Activated T-cell treated with anti-CD3 and anti-CD28 coated beads, Interleukin-2, amount 50 U/mL, for 4 hours (primary cell): ENCODE measurements around the gene ZNF614. TPM values are rescaled to one million over a fixed set of nuclear protein-coding genes. Genes with fewer than 3 reads are reported as not detected.
"Not testable (repeated sequence)": the region's sequence is repeated elsewhere in the genome, so short reads cannot be mapped to it uniquely, and the experiment has no call there.

ENCODE experiments used
- ATAC-seq, 2 donors: fragments of 200-7000 bp; cut with Tn5 transposase; one replicate each; pipeline ENCODE4 v1.10.0; 2021
- DNase-seq: peaks from one replicate; pipeline ENCODE4 v3.0.0-alpha.2; 2020
- H3K27me3 Mint-ChIP-seq: one replicate; pipeline ENCODE4 v1.8.0; 2021; ENCODE audit warnings: low read depth, mixed read lengths
- H3K36me3 Mint-ChIP-seq: one replicate; pipeline ENCODE4 v1.8.0; 2022; ENCODE audit warnings: mixed read lengths; ENCODE audit not compliant: insufficient read depth
- H3K4me1 Mint-ChIP-seq: one replicate; pipeline ENCODE4 v1.8.0; 2021; ENCODE audit warnings: low read depth, mixed read lengths
- H3K4me3 Mint-ChIP-seq: one replicate; pipeline ENCODE4 v1.8.0; 2021; ENCODE audit warnings: mild to moderate bottlenecking, moderate library complexity, mixed read lengths
- H3K9me3 Mint-ChIP-seq: one replicate; pipeline ENCODE4 v1.8.0; 2021; ENCODE audit warnings: mixed read lengths
- total RNA-seq, 3 donors: library from RNA; stranded (reverse); gene quantifications; one replicate each; pipeline ENCODE4 v1.2.1, GENCODE V29; 2021

Gene ZNF614
- total RNA-seq, 3 donors from 2014 or later, result 10.5 to 12.3 (median 11.2) TPM

DNA sequence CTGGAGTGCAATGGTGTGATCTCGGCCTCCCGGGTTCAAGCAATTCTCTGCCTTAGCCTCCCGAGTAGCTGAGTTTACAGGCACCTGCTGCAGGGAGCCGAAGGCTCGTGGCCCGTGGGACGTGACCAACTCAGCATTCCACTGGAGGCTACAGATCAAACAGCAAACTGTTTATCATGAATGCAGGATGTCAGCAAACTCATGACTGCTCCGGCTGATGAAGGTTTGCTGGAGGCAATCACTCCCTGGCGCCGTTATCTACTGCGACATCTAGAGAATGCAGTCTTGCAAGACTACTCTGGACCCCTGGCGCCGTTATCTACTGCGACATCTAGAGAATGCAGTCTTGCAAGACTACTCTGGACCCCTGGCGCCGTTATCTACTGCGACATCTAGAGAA is 52.4 kb downstream of the ZNF614 start:
- DNase-seq, H3K27me3 Mint-ChIP-seq: not testable (repeated sequence)

DNA sequence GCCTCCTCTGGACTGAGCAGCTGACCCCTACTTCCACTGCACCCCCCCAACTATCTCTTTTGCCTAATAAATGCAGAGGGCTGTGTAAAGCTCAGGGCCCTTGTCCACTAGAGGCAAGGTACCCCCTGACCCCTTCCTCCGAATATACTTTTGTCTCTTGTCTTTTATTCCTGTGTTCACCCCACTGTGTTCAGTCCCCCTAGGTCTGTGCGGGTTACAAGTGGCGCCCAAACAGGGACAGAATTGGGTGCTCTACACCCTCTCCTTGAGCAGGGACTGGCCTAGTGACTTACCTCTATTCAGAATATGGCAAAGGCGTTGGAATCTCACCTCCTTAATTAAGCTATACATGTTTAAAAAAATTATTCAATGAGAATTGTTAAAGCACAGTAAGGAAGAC is 56.6 kb downstream of the ZNF614 start:
- Mint-ChIP-seq H3K4me1 (no peaks in the 10 kb centered on the region), H3K36me3 (peaks cover 78% of the 10 kb centered on the region), H3K9me3 (peaks cover 53% of the 10 kb centered on the region), H3K4me3 (no peak overlapping the region), H3K27me3 (no peaks in the 10 kb centered on the region)
- ATAC-seq (no peak), DNase-seq (no peak)

More for the DNA sequence above, 52.4 kb downstream of the ZNF614 start:
- H3K4me3 Mint-ChIP-seq, ATAC-seq, H3K4me1 Mint-ChIP-seq: not testable (repeated sequence)
- Mint-ChIP-seq H3K9me3 (peaks cover 68% of the 10 kb centered on the region), H3K36me3 (peaks cover 79% of the 10 kb centered on the region)

DNA sequence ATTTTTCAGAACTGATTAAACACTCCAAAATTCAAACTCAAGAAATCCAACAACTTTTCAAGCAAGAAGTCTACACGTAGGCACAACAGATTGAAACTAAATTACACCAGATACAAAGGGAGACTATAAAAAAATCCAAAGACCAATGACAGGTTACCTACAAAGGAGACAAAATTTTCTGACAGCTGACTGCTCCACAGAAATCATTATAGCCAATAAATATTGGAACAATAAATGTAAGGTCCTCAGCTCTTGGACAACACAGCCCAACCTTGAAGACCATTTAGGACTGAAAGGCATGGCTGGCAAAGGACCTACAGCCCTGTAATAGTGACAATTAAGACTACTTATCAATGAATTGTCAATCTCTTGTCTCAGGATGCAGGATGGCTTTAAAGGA is 57.5 kb downstream of the ZNF614 start:
- Mint-ChIP-seq H3K27me3 (no peaks in the 10 kb centered on the region), H3K9me3 (peaks cover 50% of the 10 kb centered on the region), H3K36me3 (peaks cover 76% of the 10 kb centered on the region), H3K4me1 (no peaks in the 10 kb centered on the region), H3K4me3 (no peak overlapping the region)
- no peak for DNase-seq
- ATAC-seq, result no peak

DNA sequence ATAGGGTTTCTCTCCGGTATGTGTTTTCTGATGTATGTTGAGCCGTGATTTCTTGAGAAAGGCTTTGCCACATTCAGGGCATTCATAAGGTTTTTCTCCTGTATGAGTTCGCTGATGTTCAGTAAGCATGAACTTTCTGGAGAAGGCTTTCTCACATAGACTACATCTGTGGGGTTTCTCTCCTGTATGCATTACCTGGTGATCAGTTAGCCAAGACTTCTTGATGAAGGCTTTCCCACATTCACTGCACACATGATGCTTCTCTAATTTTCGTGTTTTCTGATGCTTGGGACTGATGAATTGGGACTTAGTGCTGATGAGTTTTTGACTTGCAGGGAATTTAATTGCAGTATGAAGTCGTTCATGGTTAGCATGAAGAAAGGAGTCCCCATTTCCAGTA is 62.6 kb downstream of the ZNF614 start:
- H3K27me3 Mint-ChIP-seq, result no peaks in the 10 kb centered on the region
- H3K4me1 Mint-ChIP-seq, result no peaks in the 10 kb centered on the region
- peaks cover 58% of the 10 kb centered on the region for H3K36me3 Mint-ChIP-seq
- no peak overlapping the region for H3K4me3 Mint-ChIP-seq
- DNase-seq, result no peak
- H3K9me3 Mint-ChIP-seq, result peaks cover 60% of the 10 kb centered on the region
- ATAC-seq, result no peak

Other genes starting within 250 kb of the ZNF614 start
- gene FPR3, start 233.2 kb downstream of the ZNF614 start, total RNA-seq, result not detected
- 1 to 10 TPM; 2.8 to 4.8 (median 3.5) TPM for gene ZNF577, start 140.4 kb downstream of the ZNF614 start, total RNA-seq
- gene ZNF649, start 123.4 kb downstream of the ZNF614 start, total RNA-seq, result 10 to 100 TPM in 2 of 3 donors, 1 to 10 TPM in 1; 9.0 to 10.9 (median 10.4) TPM
- 1 to 10 TPM; 2.3 to 4.1 (median 2.7) TPM for gene ZNF613, start 100.9 kb downstream of the ZNF614 start, total RNA-seq
- gene ZNF350, start 41.5 kb downstream of the ZNF614 start, total RNA-seq, result 1 to 10 TPM; 6.9 to 7.2 (median 7.1) TPM
- 1 to 10 TPM; 3.7 to 4.5 (median 4.2) TPM for gene ZNF615, start 20.2 kb downstream of the ZNF614 start, total RNA-seq
- gene ZNF432, start 20.5 kb upstream of the ZNF614 start, total RNA-seq, result 1 to 10 TPM; 9.1 to 9.8 (median 9.4) TPM
- gene ZNF841, start 67.4 kb upstream of the ZNF614 start, total RNA-seq, result 1 to 10 TPM; 8.0 to 8.7 (median 8.4) TPM
- gene ZNF616, start 111.6 kb upstream of the ZNF614 start, total RNA-seq, result 1 to 10 TPM; 7.1 to 8.7 (median 7.2) TPM
- 1 to 10 TPM; 2.0 to 4.3 (median 3.3) TPM for gene ZNF836, start 143.2 kb upstream of the ZNF614 start, total RNA-seq
- 100 to 1,000 TPM; 297 to 317 (median 310) TPM for gene PPP2R1A, start 161.7 kb upstream of the ZNF614 start, total RNA-seq
- 10 to 100 TPM; 13.1 to 15.9 (median 13.6) TPM for gene ZNF766, start 241.2 kb upstream of the ZNF614 start, total RNA-seq